ENCODE data around the gene LENEP.

DNA sequence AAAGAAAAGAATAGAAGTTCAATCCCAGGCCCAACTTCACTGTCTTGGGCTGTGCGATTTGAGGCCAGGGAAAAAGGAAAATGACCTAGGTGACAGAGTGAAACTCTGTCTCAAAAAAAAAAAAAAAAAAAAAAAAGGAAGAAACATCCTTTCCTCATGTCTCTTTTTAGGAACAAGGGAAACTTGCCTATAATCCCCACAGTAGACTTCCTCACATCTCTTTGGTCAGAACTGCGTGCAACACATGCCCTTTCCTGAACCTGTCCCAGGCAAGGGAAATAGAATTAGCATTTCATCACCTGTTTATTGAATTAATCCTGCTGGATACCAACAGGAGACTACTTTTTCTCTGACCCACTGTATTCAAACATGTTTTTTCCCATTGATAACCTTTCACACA, 42.5 kb downstream of the LENEP start:
- TF ChIP-seq, protein P1, sequence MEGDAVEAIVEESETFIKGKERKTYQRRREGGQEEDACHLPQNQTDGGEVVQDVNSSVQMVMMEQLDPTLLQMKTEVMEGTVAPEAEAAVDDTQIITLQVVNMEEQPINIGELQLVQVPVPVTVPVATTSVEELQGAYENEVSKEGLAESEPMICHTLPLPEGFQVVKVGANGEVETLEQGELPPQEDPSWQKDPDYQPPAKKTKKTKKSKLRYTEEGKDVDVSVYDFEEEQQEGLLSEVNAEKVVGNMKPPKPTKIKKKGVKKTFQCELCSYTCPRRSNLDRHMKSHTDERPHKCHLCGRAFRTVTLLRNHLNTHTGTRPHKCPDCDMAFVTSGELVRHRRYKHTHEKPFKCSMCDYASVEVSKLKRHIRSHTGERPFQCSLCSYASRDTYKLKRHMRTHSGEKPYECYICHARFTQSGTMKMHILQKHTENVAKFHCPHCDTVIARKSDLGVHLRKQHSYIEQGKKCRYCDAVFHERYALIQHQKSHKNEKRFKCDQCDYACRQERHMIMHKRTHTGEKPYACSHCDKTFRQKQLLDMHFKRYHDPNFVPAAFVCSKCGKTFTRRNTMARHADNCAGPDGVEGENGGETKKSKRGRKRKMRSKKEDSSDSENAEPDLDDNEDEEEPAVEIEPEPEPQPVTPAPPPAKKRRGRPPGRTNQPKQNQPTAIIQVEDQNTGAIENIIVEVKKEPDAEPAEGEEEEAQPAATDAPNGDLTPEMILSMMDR (IDR thresholded peaks at IDR 0.05) = no peak
- TF ChIP-seq POLR2A (IDR thresholded peaks at IDR 0.05) (no peak), POLR2AphosphoS5 (IDR thresholded peaks at IDR 0.05; ENCODE audit: insufficient read depth in 1 of 2, low read depth in 1 of 2) (no peak)

All from vagina (tissue), 2 donors.